HCT116 (cell line): ENCODE data around the gene NCR3LG1. TPM values are rescaled to one million over a fixed set of nuclear protein-coding genes. Genes with fewer than 3 reads are reported as not detected.
"Not testable (repeated sequence)": the region's sequence is repeated elsewhere in the genome, so short reads cannot be mapped to it uniquely, and the experiment has no call there.

Experiments
- ATAC-seq: fragments of 200-7000 bp; cut with Tn5 transposase; 2 replicates; pipeline ENCODE4 v1.9.1; 2020; ENCODE audit warnings: mild to moderate bottlenecking, moderate library complexity
- BruUV-seq: library from RNA; stranded (reverse); fragments of 400-500 nt; replicated peaks from 2 replicates; lab custom pipeline; 2021; lab: Mats Ljungman, UMichigan
- CTCF ChIA-PET: fragments of 300-600 bp; sonication (Branson Sonifier 250); formaldehyde crosslinking; loops from one replicate; lab custom pipeline; 2021; ENCODE audit warnings: antibody characterized with exemption; lab: Charles Lee
- POLR2A ChIA-PET: fragments of 300-600, 350-600 bp; sonication (Branson Sonifier 250); formaldehyde crosslinking; loops from one replicate; lab custom pipeline; 2021; ENCODE audit warnings: antibody characterized with exemption; lab: Charles Lee
- RAD21 ChIA-PET, 2 experiments: fragments of 300-600 bp; sonication (Branson Sonifier 250); formaldehyde crosslinking; loops; one replicate each; lab custom pipeline; 2023; ENCODE audit warnings: low total read pairs in 2 of 2; ENCODE audit not compliant: uncharacterized antibody in 2 of 2, unreplicated experiment in 2 of 2, low non-redundant PET in 1 of 2; lab: Charles Lee
- DNase-seq: peaks from one replicate; pipeline ENCODE4 v3.0.0-alpha.2; 2010; ENCODE audit warnings: low read depth, low spot score
- H2AFZ ChIP-seq: fragments of 200-600 bp; shearing (Covaris generic), sonication (generic); 2 replicates; pipeline ENCODE4 v1.6.1; 2017; ENCODE audit warnings: low read depth, mixed run types, mixed read lengths, antibody characterized with exemption, low read length; ENCODE audit not compliant: poor library complexity, severe bottlenecking
- H3K27ac ChIP-seq: 2 replicates; pipeline ENCODE4 v1.5.1; 2012; ENCODE audit warnings: low read depth, low read length
- H3K27me3 ChIP-seq: fragments of 200-600 bp; sonication (generic); 2 replicates; pipeline ENCODE4 v1.6.1; 2016; ENCODE audit warnings: mixed run types, low read length, mixed read lengths; ENCODE audit not compliant: insufficient read depth
- H3K36me3 ChIP-seq, 2 experiments: fragments of 200-500 bp in 1 of 2; fragments of 200-600 bp in 1 of 2; sonication (Bioruptor generic) in 1 of 2; sonication (generic) in 1 of 2; 2 replicates each; pipeline versions ENCODE4 v1.5.1 to v1.6.1; 2014 to 2016; ENCODE audit warnings: low read length in 2 of 2, inconsistent platforms in 1 of 2, mixed read lengths in 1 of 2, mixed run types in 1 of 2; ENCODE audit not compliant: insufficient read depth in 2 of 2, control insufficient read depth in 1 of 2
- H3K4me1 ChIP-seq, 2 experiments: fragments of 200-600 bp in 1 of 2; sonication (generic) in 1 of 2; 2 replicates each; pipeline versions ENCODE4 v1.5.1 to v1.6.1; 2012 to 2017; ENCODE audit warnings: low read length in 2 of 2, inconsistent platforms in 1 of 2, mild to moderate bottlenecking in 1 of 2, mixed read lengths in 1 of 2, mixed run types in 1 of 2, moderate library complexity in 1 of 2; ENCODE audit not compliant: insufficient read depth in 2 of 2, control insufficient read depth in 1 of 2
- H3K4me2 ChIP-seq: fragments of 200-600 bp; sonication (generic); 2 replicates; pipeline ENCODE4 v1.6.1; 2017; ENCODE audit warnings: mixed run types, low read length, mixed read lengths
- H3K4me3 ChIP-seq, 2 experiments: fragments of 200-600 bp in 1 of 2; sonication (generic) in 1 of 2; replicated peaks in 1 of 2; 2 replicates each; pipeline ENCODE4 v1.5.1; 2011 to 2016; ENCODE audit warnings: low read length in 2 of 2, control low read depth in 1 of 2, low read depth in 1 of 2, mild to moderate bottlenecking in 1 of 2, mixed read lengths in 1 of 2, mixed run types in 1 of 2
- H3K79me2 ChIP-seq: fragments of 200-600 bp; sonication (generic); 2 replicates; pipeline ENCODE4 v1.6.1; 2017; ENCODE audit warnings: mild to moderate bottlenecking, mixed run types, low read length, moderate library complexity, mixed read lengths; ENCODE audit not compliant: insufficient read depth
- H3K9ac ChIP-seq: fragments of 200-600 bp; sonication (generic); 2 replicates; pipeline ENCODE4 v1.6.1; 2016; ENCODE audit warnings: low read length, mixed read lengths
- H3K9me2 ChIP-seq: fragments of 200-600 bp; sonication (generic), shearing (Covaris generic); 2 replicates; pipeline ENCODE4 v1.6.1; 2017; ENCODE audit warnings: mixed run types, mild to moderate bottlenecking, moderate library complexity; ENCODE audit not compliant: insufficient read depth
- H3K9me3 ChIP-seq, 2 experiments: fragments of 200-500 bp in 1 of 2; fragments of 200-600 bp in 1 of 2; sonication (Bioruptor generic) in 1 of 2; sonication (generic) in 1 of 2; 2 replicates each; pipeline ENCODE4 v1.6.1; 2014 to 2017; ENCODE audit warnings: low read length in 2 of 2, mixed read lengths in 2 of 2, inconsistent platforms in 1 of 2, low read depth in 1 of 2, mild to moderate bottlenecking in 1 of 2, mixed run types in 1 of 2, moderate library complexity in 1 of 2; ENCODE audit not compliant: control insufficient read depth in 1 of 2, insufficient read depth in 1 of 2
- H4K20me1 ChIP-seq: fragments of 200-600 bp; sonication (generic), shearing (Covaris generic); 2 replicates; pipeline ENCODE4 v1.6.1; 2017; ENCODE audit warnings: mixed run types, mild to moderate bottlenecking, moderate library complexity; ENCODE audit not compliant: insufficient read depth
- JUND ChIP-seq: IDR thresholded peaks from 2 replicates; pipeline ENCODE4 v1.6.1; 2012
- MAX ChIP-seq: IDR thresholded peaks from 2 replicates; pipeline ENCODE4 v1.6.1; 2012
- REST ChIP-seq: IDR thresholded peaks from 2 replicates; pipeline ENCODE4 v1.6.1; 2012; ENCODE audit warnings: low read depth
- intact Hi-C: fragments of 100-400 bp; cut with micrococcal nuclease; formaldehyde crosslinking; loops from 2 replicates; pipeline ENCODE4 v1.10.0; 2022
- total RNA-seq: library from RNA; stranded (reverse); gene quantifications from one replicate; pipeline ENCODE4 v1.2.1, GENCODE V29; 2021; ENCODE audit not compliant: unreplicated experiment

NCR3LG1 gene
- total RNA-seq, 1 experiment from 2014 or later: 1.5 TPM

- RAD21 ChIA-PET: no interaction called here
Measured at GRCh38 chr11:17423533-17424310, 72.1 kb downstream of the NCR3LG1 start.

GRCh38 chr11:17426233-17426632 is 74.6 kb downstream of the NCR3LG1 start:
- not testable (repeated sequence) for H2AFZ ChIP-seq

More at GRCh38 chr11:17423533-17424310, 72.1 kb downstream of the NCR3LG1 start:
- CTCF ChIA-PET: no interaction called here
- peaks cover 0 to 8% of the 10 kb centered on the region in 2 experiments; a peak in 2 of 4 replicates for H3K4me1 ChIP-seq
- POLR2A ChIA-PET: no interaction called here
- no peak overlapping the region for H3K9ac ChIP-seq
- H3K27me3 ChIP-seq: peaks cover 37% of the 10 kb centered on the region
- DNase-seq (no peak), ATAC-seq (peak; percentile 85)
- H3K4me2 ChIP-seq: no peak overlapping the region; the same call in 1 of the 2 replicates
- intact Hi-C loops: no loop called here
- H3K36me3 ChIP-seq: no peaks in the 10 kb centered on the region
- no peaks in the 10 kb centered on the region for H3K9me2 ChIP-seq
- H2AFZ ChIP-seq: no peak overlapping the region
- TF ChIP-seq MAX: peak; percentile 81
- peak; percentile 14; the same call in 1 of the 2 replicates for TF ChIP-seq JUND
- no peak for TF ChIP-seq REST
- H3K27ac ChIP-seq: no peak overlapping the region
- H3K4me3 ChIP-seq: no peak overlapping the region
- no peaks in the 10 kb centered on the region for H3K79me2 ChIP-seq
- H3K9me3 ChIP-seq: no peaks in the 10 kb centered on the region
- BruUV-seq: no TSS peak
- H4K20me1 ChIP-seq: no peaks in the 10 kb centered on the region

More at GRCh38 chr11:17426233-17426632, 74.6 kb downstream of the NCR3LG1 start:
- DNase-seq, POLR2A ChIA-PET, intact Hi-C loops, H4K20me1 ChIP-seq, H3K79me2 ChIP-seq, CTCF ChIA-PET, H3K36me3 ChIP-seq, BruUV-seq, ATAC-seq, H3K4me2 ChIP-seq, H3K4me3 ChIP-seq, H3K9me3 ChIP-seq, H3K9me2 ChIP-seq, H3K4me1 ChIP-seq, H3K27ac ChIP-seq, RAD21 ChIA-PET, H3K9ac ChIP-seq: not testable (repeated sequence)
- peaks cover 12% of the 10 kb centered on the region; the same call in 1 of the 2 replicates for H3K27me3 ChIP-seq

Other genes starting within 250 kb of the NCR3LG1 start
- gene PIK3C2A, start 143.8 kb upstream of the NCR3LG1 start, total RNA-seq: 51.6 TPM
- 40.6 TPM for gene NUCB2, start 75.1 kb upstream of the NCR3LG1 start, total RNA-seq
- gene KCNJ11, start 36.9 kb downstream of the NCR3LG1 start, total RNA-seq: 7.5 TPM
- gene ABCC8, start 125.0 kb downstream of the NCR3LG1 start, total RNA-seq: 0.39 TPM
- 13.4 TPM for gene USH1C, start 192.6 kb downstream of the NCR3LG1 start, total RNA-seq
- gene OTOG, start 195.5 kb downstream of the NCR3LG1 start, total RNA-seq: 0.07 TPM